Duodenal mucosa (tissue), 2 donors: Measurements from ENCODE around the gene MGA.

Source experiments
- H3K27ac ChIP-seq: one replicate; pipeline ENCODE4 v1.7.0; 2013; ENCODE audit warnings: low read depth, low read length
- H3K27me3 ChIP-seq, 2 donors: one replicate each; pipeline ENCODE4 v1.7.0; 2013; ENCODE audit warnings: low read length in 2 of 2, control low read depth in 1 of 2; ENCODE audit not compliant: insufficient read depth in 2 of 2, control insufficient read depth in 1 of 2
- H3K36me3 ChIP-seq, 2 donors: one replicate each; pipeline ENCODE4 v1.7.0; 2013; ENCODE audit warnings: low read length in 2 of 2, control low read depth in 1 of 2; ENCODE audit not compliant: insufficient read depth in 2 of 2, control insufficient read depth in 1 of 2
- H3K4me1 ChIP-seq, 2 donors: one replicate each; pipeline ENCODE4 v1.7.0; 2013; ENCODE audit warnings: low read length in 2 of 2, control low read depth in 1 of 2; ENCODE audit not compliant: insufficient read depth in 2 of 2, control insufficient read depth in 1 of 2
- H3K4me3 ChIP-seq, 2 donors: one replicate each; pipeline ENCODE4 v1.7.0; 2013; ENCODE audit warnings: low read length in 2 of 2, low read depth in 1 of 2
- H3K9ac ChIP-seq, 2 donors: one replicate each; pipeline ENCODE4 v1.7.0; 2013; ENCODE audit warnings: low read length in 2 of 2, low read depth in 1 of 2
- H3K9me3 ChIP-seq, 2 donors: one replicate each; pipeline ENCODE4 v1.7.0; 2013; ENCODE audit warnings: low read length in 2 of 2, control low read depth in 1 of 2; ENCODE audit not compliant: control insufficient read depth in 1 of 2

MGA gene

GRCh38 chr15:41801850-41802455 lies 141.7 kb downstream of the MGA start:
- Histone ChIP-seq H3K27ac (no peak overlapping the region), H3K9ac (no peak overlapping the region), H3K9me3 (no peaks in the 10 kb centered on the region), H3K4me1 (peaks cover 18 to 21% of the 10 kb centered on the region in 2 donors), H3K4me3 (no peak overlapping the region), H3K36me3 (peaks cover 0 to 21% of the 10 kb centered on the region in 2 donors), H3K27me3 (no peaks in the 10 kb centered on the region)

- H3K27me3 ChIP-seq = no peaks in the 10 kb centered on the region
- peak overlapping the region; percentile 22 for H3K27ac ChIP-seq
- H3K9me3 ChIP-seq = no peaks in the 10 kb centered on the region
- no peak overlapping the region for H3K4me3 ChIP-seq
- H3K36me3 ChIP-seq = peaks cover 0 to 21% of the 10 kb centered on the region in 2 donors
- no peak overlapping the region for H3K9ac ChIP-seq
- H3K4me1 ChIP-seq = peaks cover 9 to 11% of the 10 kb centered on the region in 2 donors
These were observed 144.2 kb downstream of the MGA start for GRCh38 chr15:41804361-41804760.

- H3K27ac ChIP-seq = peak overlapping the region; percentile 22
- peaks cover 4% of the 10 kb centered on the region in 2 donors for H3K4me1 ChIP-seq
- no peak overlapping the region for H3K4me3 ChIP-seq
- H3K9me3 ChIP-seq = no peaks in the 10 kb centered on the region
- no peak overlapping the region for H3K9ac ChIP-seq
- H3K36me3 ChIP-seq = peaks cover 0 to 21% of the 10 kb centered on the region in 2 donors
- no peaks in the 10 kb centered on the region for H3K27me3 ChIP-seq
These were observed 144.9 kb downstream of the MGA start for GRCh38 chr15:41804916-41805666.

- peaks cover 0 to 17% of the 10 kb centered on the region in 2 donors for H3K36me3 ChIP-seq
- H3K9ac ChIP-seq = no peak overlapping the region
- H3K9me3 ChIP-seq = no peaks in the 10 kb centered on the region
- H3K27me3 ChIP-seq = no peaks in the 10 kb centered on the region
- no peak overlapping the region for H3K4me3 ChIP-seq
- no peak overlapping the region for H3K27ac ChIP-seq
- peaks cover 4% of the 10 kb centered on the region in 2 donors for H3K4me1 ChIP-seq
These were observed 145.5 kb downstream of the MGA start for GRCh38 chr15:41805711-41806110.

GRCh38 chr15:41806291-41807181 lies 146.3 kb downstream of the MGA start:
- Histone ChIP-seq H3K9ac (no peak overlapping the region), H3K27ac (no peak overlapping the region), H3K9me3 (no peaks in the 10 kb centered on the region), H3K4me3 (no peak overlapping the region), H3K27me3 (no peaks in the 10 kb centered on the region), H3K4me1 (peaks cover 4% of the 10 kb centered on the region in 2 donors), H3K36me3 (peaks cover 0 to 15% of the 10 kb centered on the region in 2 donors)

- Histone ChIP-seq H3K9ac (no peak overlapping the region), H3K4me3 (no peak overlapping the region), H3K27me3 (no peaks in the 10 kb centered on the region), H3K4me1 (peaks cover 4% of the 10 kb centered on the region in 2 donors), H3K9me3 (no peaks in the 10 kb centered on the region), H3K27ac (no peak overlapping the region), H3K36me3 (peaks cover 4 to 29% of the 10 kb centered on the region in 2 donors)
These were observed 148.9 kb downstream of the MGA start for GRCh38 chr15:41809121-41809520.

GRCh38 chr15:41809526-41810220 lies 149.5 kb downstream of the MGA start:
- H3K4me3 ChIP-seq = no peak overlapping the region
- no peaks in the 10 kb centered on the region for H3K27me3 ChIP-seq
- no peak overlapping the region for H3K9ac ChIP-seq
- H3K4me1 ChIP-seq = peaks cover 4% of the 10 kb centered on the region in 2 donors
- no peaks in the 10 kb centered on the region for H3K9me3 ChIP-seq
- peaks cover 4 to 35% of the 10 kb centered on the region in 2 donors for H3K36me3 ChIP-seq
- no peak overlapping the region for H3K27ac ChIP-seq

GRCh38 chr15:41810651-41811431 lies 150.6 kb downstream of the MGA start:
- Histone ChIP-seq H3K9me3 (no peaks in the 10 kb centered on the region), H3K4me1 (peaks cover 4% of the 10 kb centered on the region in 2 donors), H3K36me3 (peaks cover 4 to 42% of the 10 kb centered on the region in 2 donors), H3K27me3 (no peaks in the 10 kb centered on the region), H3K9ac (no peak overlapping the region), H3K4me3 (no peak overlapping the region), H3K27ac (no peak overlapping the region)

GRCh38 chr15:41811432-41812195 lies 151.4 kb downstream of the MGA start:
- no peaks in the 10 kb centered on the region for H3K9me3 ChIP-seq
- H3K4me3 ChIP-seq = no peak overlapping the region
- no peaks in the 10 kb centered on the region for H3K4me1 ChIP-seq
- H3K9ac ChIP-seq = no peak overlapping the region
- no peak overlapping the region for H3K27ac ChIP-seq
- peaks cover 4 to 44% of the 10 kb centered on the region in 2 donors for H3K36me3 ChIP-seq
- H3K27me3 ChIP-seq = no peaks in the 10 kb centered on the region
